ENCODE results near the gene PIAS4.

- TF ChIP-seq CTCF (IDR thresholded peaks at IDR 0.05) (no peak), POLR2A (IDR thresholded peaks at IDR 0.05) (peak in 2 of 3 donors; percentile 47 to 48)
Observed at GRCh38 chr19:4009990-4010807, 2.7 kb downstream of the PIAS4 start.

Data from body of pancreas (tissue), 4 donors.